Stimulated activated CD4-positive, alpha-beta T cell treated with anti-CD3 and anti-CD28 coated beads, Interleukin-1b, Interleukin-23, amount 100 ng/mL, for 48 hours (primary cell): ENCODE measurements around the gene CYB5A.
"Not testable (repeated sequence)": the region's sequence is repeated elsewhere in the genome, so short reads cannot be mapped to it uniquely, and the experiment has no call there.

Experiments used
- DNase-seq: peaks from one replicate; pipeline ENCODE4 v3.0.0-alpha.2; 2020

CYB5A gene, protein sequence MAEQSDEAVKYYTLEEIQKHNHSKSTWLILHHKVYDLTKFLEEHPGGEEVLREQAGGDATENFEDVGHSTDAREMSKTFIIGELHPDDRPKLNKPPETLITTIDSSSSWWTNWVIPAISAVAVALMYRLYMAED

DNA sequence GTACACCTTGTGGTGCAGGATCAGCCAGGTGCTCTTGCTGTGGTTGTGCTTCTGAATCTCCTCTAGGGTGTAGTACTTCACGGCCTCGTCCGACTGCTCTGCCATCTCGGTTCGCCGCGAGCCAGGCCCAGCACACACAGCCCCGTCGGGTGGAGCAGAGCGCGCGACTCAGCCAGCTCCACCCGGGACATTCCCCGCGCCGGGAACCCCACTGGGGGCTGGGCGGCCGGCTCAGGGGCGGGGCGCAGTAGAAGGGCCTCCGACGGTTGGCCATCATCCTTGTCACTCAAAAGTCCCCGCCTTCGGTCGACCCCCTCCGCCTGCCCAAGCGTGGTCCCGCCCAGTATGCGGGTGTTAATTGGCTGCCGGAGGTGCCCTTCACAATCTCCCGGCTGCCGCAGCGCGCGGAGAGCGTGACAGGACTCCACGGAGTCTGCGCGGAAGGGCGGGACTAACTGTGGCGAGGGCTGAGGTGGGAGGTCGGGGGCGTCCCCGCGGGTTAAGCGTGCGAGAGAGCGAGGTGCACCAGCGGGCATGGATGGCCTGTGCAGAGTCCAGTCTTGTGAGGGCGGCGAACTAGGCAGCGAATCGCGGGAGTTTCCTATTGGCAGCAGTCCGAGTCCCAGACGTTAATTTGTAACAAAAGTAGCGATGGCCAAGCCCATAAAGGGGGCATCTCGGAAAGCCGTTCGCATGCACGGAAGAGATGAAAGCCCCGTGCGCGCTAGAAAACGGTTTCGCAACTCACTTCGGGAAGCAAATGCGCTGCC is at the start of gene CYB5A:
Gene CYB5A (minus strand): TSS at position 193 of the 770 bp plus-strand sequence. CDS start 88 bp downstream, at position 105.
- DNase-seq = peak; percentile 97

DNA sequence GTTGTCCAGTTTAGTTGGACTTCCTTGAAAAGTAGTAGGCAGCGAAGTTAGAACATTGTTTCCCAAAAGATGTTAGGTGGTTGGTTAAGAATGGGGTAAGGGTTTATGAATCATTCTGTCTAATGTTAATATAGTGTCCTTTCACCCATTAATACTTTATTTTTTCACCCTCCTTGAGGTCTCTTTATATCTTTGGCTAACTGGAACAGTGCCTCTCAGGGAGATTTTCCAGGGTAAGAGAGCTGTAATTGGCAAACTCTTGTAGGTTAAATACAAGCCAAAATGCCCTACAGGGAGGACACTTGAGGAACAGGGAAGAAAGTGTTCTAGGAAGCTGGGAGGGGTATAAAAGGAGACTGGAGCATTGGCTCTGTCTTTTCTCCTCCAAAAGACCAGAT is 46.1 kb upstream of the CYB5A start:
- no peak for DNase-seq

DNA sequence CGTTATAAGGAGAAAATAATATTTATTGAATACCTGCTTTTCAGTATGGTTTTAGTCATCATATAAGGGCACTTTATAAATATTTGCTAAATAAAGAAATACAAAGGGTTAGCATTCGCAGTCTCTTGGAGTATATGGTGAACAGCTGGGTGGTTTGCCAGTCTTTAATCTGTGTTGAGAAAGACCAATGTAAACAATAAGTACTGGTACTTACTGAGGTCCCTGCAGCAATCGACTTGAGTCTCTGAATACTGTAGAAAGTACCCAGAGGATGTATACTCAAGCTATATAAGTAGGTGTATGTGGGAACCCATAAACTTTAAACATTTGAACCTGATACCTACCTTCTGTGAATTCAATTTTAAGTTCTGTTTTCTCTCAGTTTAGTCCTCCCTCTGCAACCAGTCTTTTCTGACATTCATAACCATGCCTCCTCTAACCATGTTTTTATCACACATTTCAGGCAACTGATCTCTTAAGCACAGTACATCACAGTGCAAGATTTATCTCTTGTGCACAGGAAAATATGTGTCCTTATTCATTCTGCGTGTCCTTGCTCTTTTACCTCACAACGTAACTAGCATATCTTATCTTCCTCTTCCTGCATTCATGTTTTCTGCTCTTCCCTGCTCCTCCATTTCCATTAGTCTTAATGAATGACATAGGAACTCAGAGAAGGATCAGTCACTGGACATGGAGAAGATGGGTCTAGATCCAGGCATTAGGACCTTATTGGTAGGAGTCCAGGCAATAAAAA is 45.6 kb upstream of the CYB5A start:
- DNase-seq = no peak

DNA sequence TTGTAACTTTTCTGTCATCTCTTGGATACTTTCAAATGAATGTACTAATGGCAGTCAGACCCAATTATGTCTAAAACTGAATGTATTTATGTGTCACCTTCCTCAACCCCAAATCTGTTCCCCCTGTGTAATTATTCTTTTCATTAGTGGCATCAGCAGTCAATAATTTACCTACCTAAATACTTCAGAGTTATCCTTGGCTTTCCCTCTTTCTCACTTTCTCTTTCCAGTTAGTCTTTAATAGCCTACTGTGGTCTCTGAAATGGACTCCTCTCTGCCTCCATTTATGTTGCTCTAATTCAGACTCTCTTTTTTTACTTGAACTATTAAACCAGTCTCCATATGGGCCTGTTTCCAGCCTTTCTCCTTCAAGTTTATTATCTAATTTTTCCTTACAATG is 44.9 kb upstream of the CYB5A start:
- no peak for DNase-seq

DNA sequence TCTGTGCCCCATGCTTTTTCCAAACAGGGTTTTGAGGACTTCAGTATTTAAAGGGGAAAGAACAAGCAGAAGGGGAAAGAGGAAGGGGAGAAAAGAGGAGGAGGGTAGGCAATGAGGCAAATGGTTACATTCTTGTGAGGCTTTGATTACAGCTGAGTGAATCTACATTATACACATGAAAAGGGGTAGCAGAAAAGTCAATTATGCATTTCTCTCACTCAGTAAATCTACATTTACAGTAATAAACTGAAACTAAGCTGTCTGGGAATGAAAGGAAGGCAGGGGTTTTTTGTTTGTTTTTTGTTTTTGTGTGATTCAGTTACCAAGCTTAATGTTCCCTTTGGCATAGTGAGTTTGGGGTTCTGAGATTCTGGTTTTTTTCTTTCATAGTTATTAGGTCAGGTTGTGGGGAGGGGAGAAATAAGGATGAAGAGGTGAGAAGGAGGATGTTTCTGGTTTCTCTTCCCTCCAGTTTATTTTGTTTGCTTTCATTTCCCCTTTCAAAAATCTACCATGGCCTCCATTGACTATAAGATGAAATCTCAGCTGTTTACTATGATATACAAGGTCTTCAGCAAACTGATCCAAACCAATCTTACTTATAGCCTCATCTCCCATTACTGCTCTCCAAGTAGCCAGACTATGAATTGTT is 42.6 kb upstream of the CYB5A start:
- no peak for DNase-seq

DNA sequence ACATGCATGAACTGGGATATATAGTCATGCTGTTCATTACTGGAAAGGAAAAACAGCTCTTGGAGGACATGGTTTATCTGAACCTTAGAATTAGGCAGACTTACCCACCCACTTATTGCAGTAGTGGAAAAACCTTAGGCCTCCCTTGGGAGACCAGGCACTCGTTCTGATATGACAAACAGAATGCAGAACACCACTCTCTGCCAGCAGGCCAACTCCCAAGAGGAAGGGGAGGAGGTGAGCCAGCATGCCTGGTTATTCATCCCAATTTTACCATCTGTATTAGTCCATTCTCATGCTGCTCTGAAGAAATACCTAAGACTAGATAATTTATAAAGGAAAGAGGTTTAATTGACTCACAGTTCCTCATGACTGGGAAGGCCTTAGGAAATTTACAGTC is 41.3 kb upstream of the CYB5A start:
- no peak for DNase-seq

DNA sequence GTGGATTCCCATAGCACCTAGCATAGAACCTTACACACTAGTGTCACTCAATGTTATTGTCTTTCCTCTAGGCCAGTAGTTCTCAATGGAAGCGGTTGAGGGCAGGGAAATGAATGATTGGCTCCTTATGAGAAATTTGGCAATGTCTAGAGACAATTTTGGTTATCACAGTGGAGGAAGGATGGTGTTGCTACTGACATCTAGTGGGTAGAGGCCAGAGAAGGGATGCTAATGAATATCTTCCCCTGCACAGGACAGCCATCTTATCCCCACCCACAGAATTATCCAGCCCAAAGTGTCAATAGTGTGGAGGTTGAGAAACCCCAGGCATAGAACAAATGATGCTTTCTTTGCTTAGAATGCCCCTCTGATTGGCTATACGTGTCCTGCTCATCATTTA is 39.6 kb upstream of the CYB5A start:
- no peak for DNase-seq

DNA sequence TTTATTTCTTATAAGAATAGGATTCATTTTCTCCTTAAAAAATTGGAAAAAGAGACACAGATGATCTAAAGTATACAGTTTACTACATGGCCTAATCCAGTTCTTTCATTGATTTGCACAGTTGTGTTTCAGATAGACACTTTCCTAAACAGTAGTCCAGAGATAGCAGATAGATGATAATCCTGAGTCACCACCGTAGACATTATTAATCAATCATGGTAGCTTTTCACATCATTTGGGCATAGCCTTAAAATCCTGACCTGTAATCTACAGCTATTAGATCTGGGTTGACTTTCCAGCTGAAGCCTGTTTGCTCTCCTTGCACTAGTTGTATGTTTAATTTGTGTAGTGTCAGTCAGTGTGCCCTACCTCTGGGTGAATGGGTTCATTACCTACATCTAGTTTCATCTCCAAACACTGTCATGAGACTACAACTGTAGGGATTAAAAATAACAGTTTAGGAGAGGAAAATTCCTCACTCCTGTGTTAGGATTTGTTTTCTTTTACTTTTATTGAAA is 38.0 kb upstream of the CYB5A start:
- DNase-seq = no peak

DNA sequence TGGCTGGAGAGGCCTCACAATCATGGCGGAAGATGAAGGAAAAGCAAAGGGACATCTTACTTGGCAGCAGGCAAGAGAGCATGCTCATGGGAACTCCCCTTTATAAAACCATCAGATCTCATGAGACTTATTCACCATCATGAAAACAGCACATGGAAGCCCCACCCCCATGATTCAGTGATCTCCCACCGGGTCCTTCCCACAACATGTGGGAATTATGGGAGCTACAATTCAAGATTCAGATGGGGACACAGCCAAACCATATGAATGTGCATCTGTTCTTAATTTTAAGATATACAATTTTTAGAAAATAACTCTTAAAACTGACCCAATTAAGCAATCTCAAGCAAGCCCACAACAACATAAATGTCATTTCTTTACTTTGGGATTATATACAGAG is 36.4 kb upstream of the CYB5A start:
- no peak for DNase-seq

DNA sequence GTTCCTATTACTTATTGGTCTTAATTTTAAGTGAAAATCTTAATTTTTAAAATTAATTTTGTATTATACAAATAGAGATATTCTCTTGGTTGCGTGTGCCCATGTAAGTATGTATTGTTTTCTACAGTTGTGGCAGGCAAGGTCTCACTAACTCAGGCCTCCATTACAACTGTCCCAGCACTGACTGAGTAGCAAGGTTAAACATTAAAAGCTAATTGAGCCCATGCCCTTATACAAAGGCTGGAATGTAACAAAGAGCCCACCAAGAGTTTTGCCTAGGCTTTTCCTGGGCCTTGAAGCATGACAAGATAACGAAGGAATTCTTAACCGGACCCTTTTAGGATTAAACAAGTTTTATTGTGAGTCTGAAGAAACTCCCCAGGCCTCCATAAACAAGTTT is 35.0 kb upstream of the CYB5A start:
- not testable (repeated sequence) for DNase-seq

DNA sequence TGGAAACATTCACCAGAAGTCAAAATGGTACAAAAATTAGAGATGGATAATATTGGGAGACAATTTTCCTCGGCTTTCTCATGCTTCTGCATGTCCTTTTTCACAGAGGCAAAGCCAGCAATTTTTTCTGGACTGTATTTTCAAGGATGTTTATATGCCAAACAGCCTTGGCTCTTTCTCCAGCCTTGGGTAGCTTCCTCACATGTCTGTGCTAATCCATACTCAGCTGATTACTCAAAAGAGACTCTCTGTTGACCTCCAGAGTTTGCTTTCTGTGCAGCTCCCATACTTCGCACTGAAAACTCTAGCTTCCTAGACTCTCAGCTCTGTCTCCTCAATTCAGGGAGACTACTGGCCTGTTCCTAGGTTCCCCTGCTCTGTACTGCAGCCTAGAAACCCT is 34.5 kb upstream of the CYB5A start:
- DNase-seq = no peak

DNA sequence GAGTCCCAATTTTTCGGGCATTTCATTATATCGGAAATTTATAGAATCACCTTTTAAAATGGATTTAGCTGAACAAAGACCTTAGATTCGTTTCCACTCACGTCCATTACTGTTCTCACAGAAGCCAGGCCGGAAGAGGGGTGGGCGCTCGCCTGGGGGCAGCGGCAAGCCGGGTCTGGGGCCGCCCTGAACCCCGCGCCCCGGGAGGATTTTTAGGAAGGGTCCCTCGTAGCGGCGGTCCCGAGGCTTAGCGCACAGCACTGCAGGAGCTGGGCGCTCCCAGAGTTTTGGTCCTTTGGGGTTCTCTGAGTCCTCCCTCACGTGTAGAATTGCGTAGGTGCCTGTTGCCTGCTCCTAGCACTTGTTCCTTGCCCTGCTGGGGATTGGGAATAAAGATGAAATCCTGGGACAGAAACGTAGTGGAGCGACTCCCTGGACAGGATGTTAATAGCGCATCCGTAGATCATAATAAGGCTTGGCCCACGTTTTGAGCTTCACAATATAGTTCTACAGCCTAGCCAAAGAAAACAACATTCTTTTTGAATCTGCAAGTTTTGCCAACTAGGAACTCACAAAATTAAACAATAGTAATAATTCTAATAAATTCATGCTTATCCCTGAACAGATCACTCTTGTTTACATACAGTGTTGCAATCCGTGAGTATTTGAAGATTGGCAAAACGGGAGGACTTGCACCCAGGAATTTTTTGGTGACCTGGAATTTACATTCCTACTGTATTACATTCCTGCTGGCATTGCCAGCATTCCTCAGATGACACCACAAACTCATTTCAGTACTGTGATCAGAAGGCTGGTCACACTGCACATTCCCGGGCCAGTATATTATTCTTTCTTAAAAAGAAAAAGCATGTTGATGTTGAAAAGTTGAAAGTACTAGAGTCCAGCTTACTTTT is 24.8 kb upstream of the CYB5A start:
- no peak for DNase-seq

DNA sequence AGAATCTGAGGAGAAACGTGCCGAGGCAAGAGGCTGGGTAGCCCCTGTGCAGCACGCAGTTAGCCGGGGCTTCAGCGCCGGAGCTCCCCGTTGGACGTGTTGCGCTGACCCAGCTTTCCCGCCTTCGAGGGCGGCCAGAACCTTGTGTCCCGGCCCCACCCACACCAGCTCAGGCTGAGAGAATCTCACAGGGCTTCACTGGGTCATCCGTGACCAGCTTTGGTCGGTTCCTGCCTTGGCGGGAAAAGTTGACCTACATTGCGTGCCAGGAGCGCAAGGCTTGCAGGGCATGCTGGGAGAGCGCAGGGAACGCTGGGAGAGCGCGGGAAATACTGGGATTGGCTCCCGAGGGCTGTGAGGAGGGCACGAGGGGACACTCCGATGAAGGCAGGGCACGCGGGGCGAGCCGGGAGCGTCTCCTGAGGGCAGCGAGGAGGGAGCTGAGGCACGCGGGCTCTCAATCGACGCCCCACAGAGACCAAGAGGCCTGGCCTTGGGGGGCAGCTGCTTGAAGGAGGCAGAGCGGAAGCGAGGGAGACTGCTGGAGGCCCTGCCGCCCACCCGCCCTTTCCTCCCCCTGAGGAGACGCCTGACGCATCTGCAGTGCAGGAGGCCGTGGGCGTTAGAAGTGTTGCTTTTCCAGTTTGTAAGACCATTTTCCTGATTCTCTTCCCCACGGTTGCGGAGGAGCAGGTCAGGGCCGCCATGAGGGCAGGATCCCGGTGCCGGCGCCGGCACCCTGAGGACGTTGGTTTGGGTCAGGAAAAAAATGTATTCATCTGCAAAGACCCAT is 23.9 kb upstream of the CYB5A start, which contains the start of gene C18orf63:
Gene C18orf63 (plus strand): TSS at position 376 of the 793 bp plus-strand sequence. CDS start 2,027 bp downstream, outside the sequence.
- no peak for DNase-seq

DNA sequence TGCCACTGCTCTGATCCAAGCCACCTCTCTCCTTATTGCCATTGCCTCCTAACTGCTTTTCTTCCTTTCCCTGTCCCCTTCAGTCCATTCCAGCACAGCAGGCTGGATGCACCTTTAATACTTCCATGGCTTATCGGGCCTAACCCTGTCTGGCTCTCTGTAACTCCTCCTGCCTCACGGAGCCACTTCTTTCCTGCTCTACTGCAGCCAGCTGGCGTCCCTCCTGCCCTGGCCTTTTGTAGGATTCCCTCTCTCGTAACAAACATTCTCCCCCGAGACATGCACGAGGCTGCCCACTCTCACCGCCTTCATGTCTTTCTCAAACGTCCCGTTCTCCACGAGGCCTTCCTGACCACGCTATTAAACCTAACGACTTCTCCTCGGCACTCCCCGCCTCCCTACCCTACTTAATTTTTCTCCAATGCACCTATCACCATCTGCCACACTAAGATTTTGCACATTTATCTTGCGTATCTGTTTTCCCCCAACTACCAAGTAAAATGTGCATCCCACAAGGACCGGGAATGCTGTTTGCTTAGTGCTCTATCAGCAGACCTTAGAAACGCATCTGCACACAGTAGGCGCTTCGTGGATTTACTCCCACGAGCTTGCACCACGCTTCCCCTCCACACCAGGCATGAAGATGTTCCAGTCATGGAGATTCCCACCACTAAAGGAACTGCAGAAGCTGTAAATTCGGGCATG is 23.1 kb upstream of the CYB5A start:
- no peak for DNase-seq

DNA sequence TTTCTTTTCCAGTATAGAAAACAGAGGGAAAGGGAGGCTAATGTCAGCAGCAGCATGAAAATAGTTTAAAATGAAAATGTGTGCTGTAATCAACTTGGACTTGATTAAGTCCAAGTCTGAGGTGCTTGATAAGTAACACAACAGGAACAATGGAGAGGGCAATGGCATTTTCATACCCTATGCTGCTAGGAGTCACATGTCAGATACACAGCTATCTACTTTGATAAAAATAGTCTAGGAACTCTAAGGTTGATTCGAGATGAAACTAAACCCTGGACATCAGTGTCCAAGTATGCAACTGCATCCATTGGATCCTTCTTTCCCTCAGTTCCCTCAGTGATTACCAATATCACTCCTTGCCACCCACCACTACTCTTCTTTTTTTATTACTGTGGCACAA is 19.2 kb upstream of the CYB5A start:
- no peak for DNase-seq

DNA sequence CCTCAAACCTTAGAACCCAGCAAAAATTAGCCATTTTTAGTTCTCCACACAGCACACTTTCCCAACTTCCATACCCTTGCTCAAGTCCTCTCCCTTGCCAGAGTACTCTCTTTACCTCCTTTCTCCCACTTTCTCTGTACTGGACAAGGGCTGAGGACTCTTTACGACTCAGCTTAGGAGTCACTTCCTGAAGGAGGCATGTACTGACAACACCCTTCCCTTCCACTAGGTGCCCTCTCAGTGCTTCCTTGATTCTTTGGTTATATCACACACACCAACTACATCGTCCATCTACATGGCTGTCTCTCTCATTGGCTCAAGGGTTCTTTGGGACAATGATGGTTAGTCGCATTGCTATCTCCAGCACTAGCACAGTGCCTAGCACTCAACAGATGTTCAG is 18.6 kb upstream of the CYB5A start:
- DNase-seq = no peak

DNA sequence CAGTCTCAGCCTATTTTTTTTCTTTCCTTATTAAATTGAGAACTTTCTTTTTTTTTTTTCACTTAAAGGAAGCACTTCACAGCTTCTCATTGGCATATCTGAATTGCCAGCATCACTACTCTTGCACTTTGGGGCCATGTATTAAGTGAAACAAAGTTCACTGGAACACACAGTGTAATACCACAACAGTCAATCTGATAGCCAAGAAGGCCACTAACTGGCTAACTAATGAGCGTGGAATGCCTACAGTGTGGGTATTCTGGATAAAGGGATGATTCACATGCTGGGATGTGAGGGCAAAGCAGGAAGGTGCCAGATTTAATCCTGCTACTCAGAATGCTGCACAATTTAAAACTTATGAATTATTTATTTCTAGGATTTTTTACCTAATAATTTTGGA is 12.2 kb upstream of the CYB5A start:
- DNase-seq = no peak

DNA sequence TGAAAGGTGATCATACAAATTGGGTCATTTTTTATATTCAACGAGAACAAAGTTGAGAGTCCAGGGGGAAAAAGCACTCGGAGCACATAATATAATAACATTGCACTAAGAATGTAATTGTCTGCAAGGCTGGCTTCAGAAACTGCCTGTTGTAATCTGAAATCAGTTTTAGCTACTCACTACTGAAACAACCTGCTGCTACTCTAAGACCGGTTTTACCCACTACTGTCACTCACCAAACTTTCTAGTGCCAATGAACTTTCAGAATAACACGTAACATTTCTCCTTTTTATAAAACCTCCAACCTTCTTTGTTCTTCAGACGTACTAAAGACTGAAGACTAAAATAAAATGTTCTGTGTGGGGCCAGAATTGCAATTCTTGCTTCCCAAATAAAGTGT is 11.5 kb upstream of the CYB5A start:
- DNase-seq = no peak

DNA sequence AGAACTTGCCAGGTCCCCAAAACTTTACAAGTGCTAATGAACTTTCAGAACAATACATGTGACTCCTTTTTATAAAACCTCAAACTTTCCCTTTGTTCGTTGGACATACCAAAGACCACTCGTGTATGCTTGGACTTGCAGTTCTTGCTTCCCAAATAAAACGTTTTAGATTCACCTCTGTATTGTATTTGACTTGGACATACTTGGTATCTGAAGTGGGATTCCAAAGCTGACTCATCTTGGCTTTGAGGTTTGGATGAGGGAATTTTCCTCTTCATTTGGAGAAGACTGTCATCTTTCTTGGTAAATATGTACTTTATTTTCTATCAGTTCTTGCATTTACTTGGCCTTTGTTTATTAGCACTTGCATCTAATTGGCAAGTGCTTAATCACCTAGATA is 8.0 kb upstream of the CYB5A start:
- no peak for DNase-seq

DNA sequence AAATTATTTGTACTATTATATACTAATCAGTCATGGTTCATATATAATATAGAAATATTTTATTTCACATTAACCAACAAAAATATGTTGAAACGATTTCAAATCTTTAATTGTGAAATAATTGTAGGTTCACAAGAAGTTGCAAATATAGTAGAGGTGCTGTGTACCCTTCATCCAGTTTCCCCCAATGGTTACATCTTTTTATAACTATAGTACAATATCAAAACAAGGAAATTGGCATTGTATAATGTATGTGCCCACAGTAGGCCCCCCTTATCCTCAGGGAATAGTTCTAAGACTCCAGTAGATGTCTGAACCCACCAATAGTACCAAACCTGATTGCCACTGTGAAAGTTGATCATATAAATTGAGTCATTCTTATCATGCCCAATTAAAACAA is 7.4 kb upstream of the CYB5A start:
- DNase-seq = no peak

DNA sequence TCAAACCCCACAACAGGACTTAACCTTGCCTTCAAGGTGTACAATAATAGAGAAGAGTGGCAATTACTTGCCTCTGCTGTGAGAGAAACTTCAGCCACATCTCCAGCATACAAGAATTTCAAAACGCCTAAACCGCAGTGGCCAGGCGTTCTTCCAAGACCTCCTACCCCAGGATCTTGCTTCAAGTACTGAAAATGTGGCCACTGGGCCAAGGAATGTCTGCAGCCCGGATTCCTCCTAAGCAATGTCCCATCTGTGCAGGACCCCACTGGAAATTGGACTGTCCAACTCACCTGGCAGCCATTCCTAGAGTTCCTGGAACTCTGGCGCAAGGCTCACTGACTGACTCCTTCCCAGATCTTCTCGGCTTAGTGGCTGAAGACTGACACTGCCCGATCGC is 2.8 kb upstream of the CYB5A start:
- DNase-seq = no peak
